Transverse colon (tissue), 4 donors: ENCODE data around the gene STK4.

Experiments used
- POLR2A ChIP-seq: fragments of 450-650 bp; IDR thresholded peaks from one replicate; pipeline ENCODE4 v1.6.1; 2016; ENCODE audit warnings: antibody characterized with exemption, mild to moderate bottlenecking, moderate library complexity
- POLR2AphosphoS5 ChIP-seq, 3 donors: sonication (generic); formaldehyde crosslinking; IDR thresholded peaks; one replicate each; pipeline ENCODE4 v1.6.1; 2016; ENCODE audit warnings: antibody characterized with exemption in 3 of 3
- TF ChIP-seq, protein P1 (sequence below), 5 experiments: fragments of 200-600 bp in 3 of 5; fragments of 450-650 bp in 2 of 5; sonication (generic) in 3 of 5; IDR thresholded peaks; 1 replicate in 2 of 5; 2 replicates in 3 of 5; pipeline ENCODE4 v1.5.1; 2016 to 2017; ENCODE audit warnings: antibody characterized with exemption in 5 of 5, inconsistent platforms in 3 of 5, mild to moderate bottlenecking in 2 of 5, moderate library complexity in 1 of 5

DNA sequence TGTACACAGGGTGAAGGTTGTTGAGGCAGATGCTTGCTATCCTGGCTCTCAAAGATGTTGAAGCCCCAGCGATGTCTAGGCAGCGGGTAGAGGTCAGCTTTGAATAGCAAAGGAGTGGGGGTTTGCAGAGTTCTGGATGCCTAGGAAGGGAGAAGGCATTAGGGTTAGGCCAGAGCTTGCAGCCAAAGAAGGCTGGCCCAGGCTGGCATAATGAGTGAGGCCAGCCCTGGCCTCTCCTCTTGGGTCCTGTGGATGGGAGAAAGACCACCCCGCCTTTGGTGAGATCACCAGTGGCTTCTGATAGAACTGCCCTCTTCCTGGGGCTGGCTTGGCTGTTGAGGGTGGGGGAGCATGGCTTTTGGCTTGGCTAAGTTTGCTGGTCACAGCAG, 149.1 kb downstream of the STK4 start:
- TF ChIP-seq, protein P1, sequence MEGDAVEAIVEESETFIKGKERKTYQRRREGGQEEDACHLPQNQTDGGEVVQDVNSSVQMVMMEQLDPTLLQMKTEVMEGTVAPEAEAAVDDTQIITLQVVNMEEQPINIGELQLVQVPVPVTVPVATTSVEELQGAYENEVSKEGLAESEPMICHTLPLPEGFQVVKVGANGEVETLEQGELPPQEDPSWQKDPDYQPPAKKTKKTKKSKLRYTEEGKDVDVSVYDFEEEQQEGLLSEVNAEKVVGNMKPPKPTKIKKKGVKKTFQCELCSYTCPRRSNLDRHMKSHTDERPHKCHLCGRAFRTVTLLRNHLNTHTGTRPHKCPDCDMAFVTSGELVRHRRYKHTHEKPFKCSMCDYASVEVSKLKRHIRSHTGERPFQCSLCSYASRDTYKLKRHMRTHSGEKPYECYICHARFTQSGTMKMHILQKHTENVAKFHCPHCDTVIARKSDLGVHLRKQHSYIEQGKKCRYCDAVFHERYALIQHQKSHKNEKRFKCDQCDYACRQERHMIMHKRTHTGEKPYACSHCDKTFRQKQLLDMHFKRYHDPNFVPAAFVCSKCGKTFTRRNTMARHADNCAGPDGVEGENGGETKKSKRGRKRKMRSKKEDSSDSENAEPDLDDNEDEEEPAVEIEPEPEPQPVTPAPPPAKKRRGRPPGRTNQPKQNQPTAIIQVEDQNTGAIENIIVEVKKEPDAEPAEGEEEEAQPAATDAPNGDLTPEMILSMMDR (IDR thresholded peaks at IDR 0.05): no peak
- TF ChIP-seq POLR2AphosphoS5 (IDR thresholded peaks at IDR 0.05) (no peak), POLR2A (no peak)
